HuH-7.5 (cell line): ENCODE results near the gene METTL15.
"Not testable (repeated sequence)": the region's sequence is repeated elsewhere in the genome, so short reads cannot be mapped to it uniquely, and the experiment has no call there.

Experiments
- DNase-seq: peaks from one replicate; pipeline ENCODE4 v3.0.0; 2011; ENCODE audit warnings: low spot score

Gene METTL15

DNA sequence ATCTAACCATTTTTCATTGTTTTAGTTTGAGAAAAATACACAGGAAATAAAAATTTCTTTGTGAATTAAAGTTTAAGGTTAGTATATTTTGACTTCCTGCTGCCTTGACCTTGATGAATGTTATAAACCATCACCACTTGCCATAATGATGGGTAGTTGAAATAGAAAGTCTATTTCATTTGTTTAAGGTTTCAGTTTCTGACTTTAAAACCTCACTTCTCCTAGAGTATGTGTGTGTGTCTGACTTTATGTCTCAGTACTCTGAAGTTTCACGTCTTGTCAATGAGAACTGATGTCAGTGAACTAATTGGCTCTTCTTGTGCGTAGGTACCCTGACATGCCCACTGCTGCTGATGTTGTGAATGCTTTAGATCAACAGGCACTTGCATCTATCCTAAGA lies 188.2 kb downstream of the METTL15 start:
- no peak for DNase-seq

- DNase-seq = no peak
Measured at GRCh38 chr11:28298209-28298608, 190.0 kb downstream of the METTL15 start.

DNA sequence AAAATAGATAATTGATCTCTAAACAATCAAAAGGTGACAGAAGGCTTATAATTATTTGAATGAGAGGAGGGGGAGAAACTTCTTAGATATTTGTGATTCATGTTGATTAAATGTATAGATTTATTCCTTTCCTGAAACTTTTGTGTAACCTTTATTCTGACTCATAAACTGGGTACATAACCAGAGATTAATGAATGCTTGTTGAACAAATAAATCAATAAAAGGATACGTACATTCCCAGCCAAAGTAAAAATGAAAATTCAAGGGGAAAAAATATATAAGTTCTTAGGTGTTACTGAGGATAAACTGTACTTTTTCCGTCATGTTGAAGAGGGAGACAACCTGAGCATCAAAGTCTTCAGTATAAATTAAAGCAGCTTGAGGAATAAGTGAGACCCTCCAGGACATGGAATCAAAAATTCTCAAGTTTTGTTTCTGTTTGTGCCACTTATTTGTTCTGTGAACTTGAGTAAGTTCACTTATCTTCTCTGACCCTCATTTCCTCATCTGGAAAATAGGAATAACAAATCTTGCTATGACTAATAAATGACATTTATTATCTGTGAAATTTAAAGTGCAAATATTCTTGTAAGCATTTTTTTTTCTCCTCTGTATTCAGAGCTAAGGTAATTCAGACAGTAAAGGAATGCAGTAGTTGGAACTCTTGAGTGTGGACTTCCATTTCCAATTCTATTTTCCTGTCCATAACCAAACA lies 195.4 kb downstream of the METTL15 start:
- DNase-seq = no peak

GRCh38 chr11:28315440-28315839 lies 207.3 kb downstream of the METTL15 start:
- DNase-seq = no peak

DNA sequence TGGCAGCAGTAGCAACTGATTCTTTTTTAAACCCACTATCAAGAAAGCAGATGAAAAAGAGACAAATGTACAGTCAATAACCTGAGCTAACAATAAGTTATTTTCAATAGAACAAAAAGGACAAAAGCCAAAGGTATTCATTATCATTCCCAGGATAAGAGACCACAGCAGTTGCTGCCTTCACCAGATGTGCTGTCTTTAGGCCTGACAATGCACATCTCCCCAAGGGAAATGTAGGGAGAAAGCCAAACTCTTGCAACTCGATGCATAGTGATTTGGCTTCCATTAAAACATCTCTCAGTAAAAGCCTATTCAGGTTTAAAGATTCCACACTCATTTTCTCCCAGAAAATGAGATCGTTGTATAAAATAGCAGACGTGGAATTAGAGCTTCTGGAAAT lies 210.7 kb downstream of the METTL15 start:
- DNase-seq = no peak

DNA sequence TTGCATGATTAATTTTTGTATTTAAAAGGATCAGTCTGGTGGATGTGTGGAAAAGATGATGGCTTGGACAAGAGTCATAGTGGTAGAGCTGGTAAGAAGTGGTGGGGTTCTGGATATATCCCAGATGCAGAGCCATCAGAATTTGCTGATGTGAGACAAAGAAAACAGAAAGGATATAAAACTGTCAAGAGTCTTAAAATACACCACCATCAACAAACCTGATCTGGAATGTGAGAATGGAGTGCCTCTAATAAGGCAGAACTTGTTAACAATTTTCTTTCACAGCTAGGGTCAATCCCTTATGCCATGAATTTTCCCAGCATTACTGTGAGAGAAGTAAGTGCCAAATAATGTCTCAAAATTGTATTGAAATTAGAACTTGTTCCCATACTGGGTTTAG lies 215.4 kb downstream of the METTL15 start:
- DNase-seq = no peak

GRCh38 chr11:28332393-28332792 lies 224.2 kb downstream of the METTL15 start:
- not testable (repeated sequence) for DNase-seq

- DNase-seq = no peak
Measured at GRCh38 chr11:28337701-28338100, 229.5 kb downstream of the METTL15 start.

GRCh38 chr11:28338371-28338770 lies 230.2 kb downstream of the METTL15 start:
- no peak for DNase-seq

DNA sequence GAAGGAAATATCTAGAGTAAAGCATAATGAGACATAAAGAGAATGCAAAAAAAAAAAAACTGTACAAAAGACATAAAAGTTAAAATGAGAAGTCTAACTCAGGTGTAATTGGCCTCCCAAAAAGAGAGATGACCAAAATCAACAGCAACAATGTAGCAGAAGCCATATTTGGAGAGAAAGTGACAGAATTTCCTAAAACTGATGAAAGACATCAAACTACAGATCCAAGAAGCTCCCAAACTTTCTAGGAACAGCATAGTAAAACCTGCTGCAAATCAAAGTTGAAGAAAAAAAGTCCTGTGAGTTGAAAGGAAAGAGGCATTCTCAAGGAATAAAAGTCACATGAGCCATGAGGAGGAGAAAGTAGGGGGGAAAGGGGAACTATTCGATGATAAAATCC lies 231.3 kb downstream of the METTL15 start:
- DNase-seq = no peak

- no peak for DNase-seq
Measured at GRCh38 chr11:28342716-28343115, 234.5 kb downstream of the METTL15 start.

- no peak for DNase-seq
Measured at GRCh38 chr11:28343304-28344233, 235.4 kb downstream of the METTL15 start.

DNA sequence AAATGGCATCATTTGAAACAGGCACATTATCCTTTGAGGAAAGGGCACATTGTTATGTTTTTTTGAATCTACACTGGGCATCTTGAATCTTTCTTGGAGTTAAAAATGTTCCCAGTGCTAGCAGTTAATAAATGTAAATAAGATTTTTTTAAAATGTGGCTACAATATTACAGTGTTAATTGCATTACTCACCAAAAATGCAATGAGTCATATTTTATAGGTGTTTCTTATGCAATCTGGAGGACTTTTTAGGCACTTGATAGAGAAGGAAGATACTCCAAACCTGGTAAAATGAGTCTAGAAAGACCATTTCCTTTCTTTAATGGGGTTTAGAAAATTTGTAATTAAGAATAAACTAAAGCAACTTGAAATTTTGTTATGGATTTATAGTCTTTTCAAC lies 238.0 kb downstream of the METTL15 start:
- no peak for DNase-seq

DNA sequence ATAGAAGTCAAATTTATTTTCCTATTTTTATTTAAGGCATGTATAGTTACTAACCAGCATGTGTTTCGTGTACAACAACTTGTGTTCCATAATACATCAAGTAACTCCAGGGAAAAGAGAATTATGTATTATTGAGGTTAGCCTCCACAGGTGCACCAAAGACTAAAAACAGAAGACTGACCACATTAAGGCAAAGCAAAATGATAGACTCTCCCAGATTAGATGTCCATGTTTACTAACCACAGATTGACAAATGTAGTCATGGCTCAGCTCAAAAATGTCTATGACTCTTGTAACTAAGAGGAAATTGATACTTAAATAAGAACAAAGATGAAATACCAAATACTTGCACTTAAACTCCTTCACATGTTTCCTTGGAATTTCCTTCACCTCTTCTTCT lies 238.5 kb downstream of the METTL15 start:
- DNase-seq = no peak

GRCh38 chr11:28347371-28347770 lies 239.2 kb downstream of the METTL15 start:
- no peak for DNase-seq

DNA sequence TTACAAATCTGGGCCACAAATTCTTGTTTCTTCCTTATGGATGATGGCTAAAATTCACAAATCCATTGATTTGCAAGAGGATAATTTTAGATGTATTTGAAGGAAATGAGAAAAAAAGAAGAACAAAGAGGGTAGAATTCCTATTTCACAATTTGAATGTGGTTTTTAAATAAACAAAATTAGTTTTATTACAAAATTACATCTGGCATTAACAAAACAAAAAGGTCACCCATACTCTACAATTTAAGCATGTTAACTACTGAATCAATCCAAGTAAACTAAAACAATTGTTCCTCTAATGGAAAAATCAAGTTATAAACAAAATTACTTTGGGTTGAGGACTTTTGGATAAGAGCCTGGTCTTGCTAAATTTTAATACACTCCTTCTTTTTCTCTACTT lies 242.0 kb downstream of the METTL15 start:
- no peak for DNase-seq

DNA sequence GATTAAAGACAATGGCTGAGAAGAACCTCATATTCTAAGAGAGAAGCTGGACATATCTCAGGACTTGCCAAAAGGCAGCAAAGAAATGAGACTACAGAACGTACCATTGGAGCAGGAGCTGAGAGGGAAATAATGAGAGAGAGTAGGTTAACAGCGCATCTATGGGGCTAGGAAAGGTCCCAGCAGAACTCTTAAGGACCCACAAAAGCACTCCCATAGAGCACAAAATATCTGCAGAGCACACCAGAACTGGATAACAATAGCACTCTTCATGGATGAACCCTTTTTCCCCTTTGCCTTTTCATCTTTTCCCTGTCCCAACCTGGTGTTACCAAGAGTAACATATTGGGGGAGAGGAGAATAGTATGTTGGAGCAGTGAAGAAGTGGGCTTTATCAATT lies 245.8 kb downstream of the METTL15 start:
- no peak for DNase-seq

DNA sequence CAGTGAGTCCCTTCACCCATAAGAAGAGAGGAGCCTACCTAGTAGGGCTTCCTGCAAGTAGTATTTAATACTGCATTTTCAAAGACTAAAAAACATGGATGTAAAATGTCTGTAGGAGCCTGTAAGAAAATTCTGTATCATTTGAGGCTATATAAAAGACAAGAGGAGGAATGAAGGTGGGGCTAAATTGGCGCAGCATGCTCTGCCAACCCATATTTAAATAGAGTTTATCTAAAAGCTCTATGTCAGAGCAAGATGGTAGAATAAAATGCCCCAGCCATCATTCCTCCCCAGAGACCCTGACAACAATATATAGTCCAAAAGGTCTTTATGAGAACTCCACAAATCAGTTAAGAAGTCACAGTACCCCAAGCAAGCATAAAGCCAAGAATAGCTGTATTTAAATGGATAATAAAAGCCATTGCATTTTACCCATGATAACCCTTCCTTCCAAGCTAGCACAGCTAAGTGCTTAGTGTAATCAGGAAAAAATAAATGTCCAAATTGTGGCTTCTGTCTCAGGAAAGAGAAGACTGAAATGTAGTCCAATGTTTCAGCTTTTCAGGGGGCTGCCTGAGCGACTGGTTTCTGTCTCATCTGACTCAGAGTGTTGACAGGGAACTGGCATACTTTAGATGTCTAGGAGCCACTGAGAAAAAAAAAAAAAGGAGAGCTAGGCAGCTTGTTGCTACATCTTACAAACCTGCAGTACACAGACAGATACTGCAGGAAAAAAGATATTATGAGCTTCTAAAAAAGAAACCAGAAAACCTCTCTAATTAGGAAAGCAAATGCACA lies 258.6 kb downstream of the METTL15 start:
- no peak for DNase-seq

DNA sequence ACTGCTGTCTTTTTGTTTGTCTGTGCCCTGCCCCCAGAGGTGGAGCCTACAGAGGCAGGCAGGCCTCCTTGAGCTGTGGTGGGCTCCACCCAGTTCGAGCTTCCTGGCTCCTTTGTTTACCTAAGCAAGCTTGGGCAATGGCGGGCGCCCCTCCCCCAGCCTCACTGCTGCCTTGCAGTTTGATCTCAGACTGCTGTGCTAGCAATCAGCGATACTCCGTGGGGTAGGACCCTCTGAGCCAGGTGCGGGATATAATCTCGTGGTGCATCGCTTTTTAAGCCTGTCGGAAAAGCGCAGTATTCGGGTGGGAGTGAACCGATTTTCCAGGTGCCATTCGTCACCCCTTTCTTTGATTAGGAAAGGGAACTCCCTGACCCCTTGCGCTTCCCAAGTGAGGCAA lies 269.9 kb downstream of the METTL15 start:
- not testable (repeated sequence) for DNase-seq
